Activated gamma-delta T cell treated with Interleukin-2 at 50 U/mL for 16 hours (primary cell): ENCODE data around the gene PITPNM1.

Source experiments
- DNase-seq: peaks from one replicate; pipeline ENCODE4 v3.0.0-alpha.2; 2020

The PITPNM1 gene

DNA sequence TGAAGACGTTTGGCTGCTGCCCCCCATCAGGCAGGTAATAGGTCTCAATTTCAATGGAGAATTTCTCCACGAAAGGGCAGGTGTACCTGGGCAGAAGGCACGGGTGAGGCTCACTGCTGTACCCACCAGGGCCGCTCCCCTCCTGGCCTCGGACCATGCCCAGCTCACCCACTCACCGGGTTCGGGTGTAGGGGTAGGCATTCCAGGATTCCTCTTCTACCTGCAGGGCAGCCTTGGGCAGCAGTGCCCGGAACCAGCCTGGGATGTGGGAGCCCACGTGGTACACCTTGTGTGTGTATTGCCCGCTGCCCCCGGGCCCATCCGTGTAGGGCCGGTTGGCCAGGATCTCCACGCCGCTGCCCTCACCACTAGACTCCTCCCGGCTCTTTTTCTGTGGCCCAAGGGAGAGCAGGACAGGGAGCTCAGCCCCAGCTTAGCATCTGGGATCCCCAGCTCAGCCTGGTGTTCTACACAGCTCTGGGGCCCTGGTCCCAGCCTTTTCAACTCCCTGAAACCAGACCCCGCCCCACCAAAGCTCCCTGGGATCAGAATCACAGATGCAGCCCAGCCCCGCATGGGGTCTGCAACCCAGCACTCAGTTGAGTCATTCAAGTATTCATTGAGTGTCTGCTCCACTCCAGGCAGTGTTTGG lies 2.7 kb downstream of the PITPNM1 start:
- DNase-seq = no peak

- no peak for DNase-seq
Observed at GRCh38 chr11:67501854-67502253, 3.3 kb downstream of the PITPNM1 start.

DNA sequence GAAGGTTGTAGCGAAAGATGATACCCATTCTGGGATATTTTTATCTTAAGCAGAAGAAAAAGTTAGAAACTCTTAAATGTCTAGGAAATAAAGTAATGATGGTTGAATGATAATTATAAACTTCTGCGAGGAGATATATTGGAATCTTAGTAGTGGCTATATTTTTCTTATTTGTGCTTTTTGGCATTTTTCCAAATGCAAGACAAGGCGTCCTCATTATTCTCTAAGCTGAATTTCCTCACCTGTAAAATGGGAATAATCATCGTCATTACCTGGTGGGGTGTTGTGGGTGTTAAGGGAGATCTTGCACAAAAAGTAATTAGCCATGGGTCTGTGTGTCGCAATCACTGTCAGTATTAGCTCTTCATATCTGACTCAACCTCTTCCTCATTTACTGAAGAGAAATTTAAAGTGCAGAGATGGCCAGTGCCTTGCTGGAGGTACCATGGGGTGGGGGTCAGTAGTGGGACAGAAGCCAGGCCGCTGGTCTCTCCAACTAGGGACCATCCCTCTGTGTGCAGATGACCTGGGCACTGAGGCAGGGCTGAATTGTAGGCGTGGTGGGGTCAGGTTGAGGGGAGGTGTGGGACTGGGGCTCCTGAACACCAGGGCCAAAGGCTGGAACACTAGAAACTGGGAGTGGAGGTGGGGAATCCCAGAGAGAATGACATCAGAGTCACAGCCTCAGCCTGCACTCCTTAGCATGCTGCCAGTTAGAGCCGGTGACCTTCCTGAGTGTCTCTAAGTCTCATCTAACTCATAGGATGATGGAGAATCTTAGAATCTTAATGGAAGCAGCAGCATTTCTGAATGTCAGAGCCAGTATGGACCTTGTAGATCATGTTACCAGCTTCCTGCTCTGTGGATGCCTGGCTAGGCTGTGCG lies 4.1 kb downstream of the PITPNM1 start:
- DNase-seq = no peak

- DNase-seq = no peak
Observed at GRCh38 chr11:67500484-67500821, 4.7 kb downstream of the PITPNM1 start.

DNA sequence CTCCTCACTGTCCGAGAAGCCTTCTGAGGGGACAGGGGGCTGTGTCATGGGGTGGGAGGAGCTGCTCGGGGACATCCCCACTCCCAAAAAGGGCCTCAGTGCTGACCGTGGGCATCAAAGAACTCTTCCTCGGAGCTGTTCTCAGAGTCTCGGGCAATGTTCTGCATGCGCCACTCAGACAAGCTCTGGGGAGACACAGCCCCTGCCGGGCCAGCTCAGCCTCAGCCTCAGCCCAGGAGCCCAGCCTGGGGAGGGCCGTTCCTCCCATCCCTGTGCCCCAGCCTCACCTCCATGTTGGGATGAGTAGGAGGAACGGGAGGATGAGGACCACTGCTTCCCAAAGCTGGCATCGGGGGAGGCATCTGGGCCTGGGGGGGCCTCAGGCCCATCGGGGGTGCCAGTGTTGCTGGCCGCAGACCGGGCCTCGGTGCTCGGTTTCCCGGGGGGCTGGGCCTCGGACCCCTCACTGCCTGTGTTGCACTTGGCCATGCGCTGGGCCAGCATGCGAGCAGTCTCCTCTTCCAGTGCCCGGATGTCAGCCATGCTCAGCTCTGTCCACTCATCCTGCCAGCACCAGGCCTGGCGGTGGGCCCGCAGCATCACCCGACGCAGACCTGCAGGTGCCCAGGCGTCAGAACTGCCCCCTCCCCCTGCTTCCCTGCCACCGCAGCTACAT lies 5.2 kb downstream of the PITPNM1 start:
- no peak for DNase-seq

- DNase-seq = no peak
Observed at GRCh38 chr11:67498544-67498972, 6.6 kb downstream of the PITPNM1 start.

- DNase-seq = no peak
Observed at GRCh38 chr11:67497656-67498291, 7.4 kb downstream of the PITPNM1 start.

DNA sequence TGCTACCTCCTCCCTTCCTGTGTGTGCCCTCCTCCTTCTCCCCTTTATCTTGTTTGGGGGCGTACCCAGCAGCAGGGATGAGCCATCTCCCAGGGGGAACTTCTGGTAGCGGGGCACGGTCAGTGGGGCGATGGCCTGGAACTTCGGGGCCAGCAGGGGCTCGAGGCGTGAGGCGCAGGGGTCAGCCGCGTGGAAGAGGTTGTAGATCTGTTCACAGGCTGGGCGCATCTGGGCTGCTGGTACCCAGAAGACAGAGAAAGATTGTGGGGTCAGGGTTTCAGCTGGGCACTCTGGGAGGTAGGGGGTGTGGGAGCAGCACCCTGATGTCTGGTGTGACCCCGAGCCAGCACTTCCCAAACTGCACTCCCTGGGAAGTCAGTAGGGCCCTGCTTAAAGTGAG lies 9.1 kb downstream of the PITPNM1 start:
- no peak for DNase-seq

- no peak for DNase-seq
Observed at GRCh38 chr11:67495234-67496005, 9.7 kb downstream of the PITPNM1 start.

DNA sequence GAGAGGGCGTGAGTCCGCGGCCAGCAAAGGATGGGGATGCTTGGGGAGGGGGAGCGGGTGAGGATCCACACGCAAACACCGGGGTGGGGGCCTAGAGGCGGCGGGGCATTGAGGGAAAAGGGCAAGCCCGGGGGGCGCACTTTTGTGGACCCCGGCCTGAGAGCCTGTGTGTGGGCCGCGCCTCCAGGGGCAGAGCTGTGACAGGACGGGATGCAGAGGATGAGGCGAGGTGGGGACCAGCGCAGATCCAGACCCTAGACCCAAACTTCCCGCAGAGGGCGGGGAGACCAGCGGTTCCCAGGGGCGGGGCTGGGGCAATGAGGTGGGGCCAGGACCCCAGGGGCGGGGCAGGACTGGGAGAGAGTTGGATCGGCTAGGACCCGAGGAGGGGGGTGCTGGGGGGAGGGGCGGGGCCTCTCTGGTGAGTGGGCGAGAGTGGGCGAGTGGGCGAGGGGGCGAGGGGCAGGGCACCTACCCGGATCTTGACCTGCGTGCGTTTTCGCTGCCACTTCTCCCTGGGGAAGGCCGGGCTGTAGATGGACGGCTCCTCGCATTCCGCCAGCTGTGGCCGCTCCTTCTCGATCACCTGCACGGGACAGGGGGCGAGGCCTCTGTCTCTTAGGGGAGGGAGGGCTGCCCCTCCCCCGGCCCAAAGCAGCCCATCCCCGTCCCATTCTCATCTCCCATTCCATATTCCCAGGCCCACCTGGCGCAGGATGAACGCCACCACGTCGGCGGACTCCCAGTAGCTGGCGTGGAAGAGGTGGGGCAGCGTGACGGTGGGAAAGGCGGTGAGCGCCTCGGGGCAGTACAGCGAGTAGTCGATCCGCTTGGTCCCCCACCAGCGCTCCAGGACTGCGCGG lies 10.6 kb downstream of the PITPNM1 start:
- no peak for DNase-seq

DNA sequence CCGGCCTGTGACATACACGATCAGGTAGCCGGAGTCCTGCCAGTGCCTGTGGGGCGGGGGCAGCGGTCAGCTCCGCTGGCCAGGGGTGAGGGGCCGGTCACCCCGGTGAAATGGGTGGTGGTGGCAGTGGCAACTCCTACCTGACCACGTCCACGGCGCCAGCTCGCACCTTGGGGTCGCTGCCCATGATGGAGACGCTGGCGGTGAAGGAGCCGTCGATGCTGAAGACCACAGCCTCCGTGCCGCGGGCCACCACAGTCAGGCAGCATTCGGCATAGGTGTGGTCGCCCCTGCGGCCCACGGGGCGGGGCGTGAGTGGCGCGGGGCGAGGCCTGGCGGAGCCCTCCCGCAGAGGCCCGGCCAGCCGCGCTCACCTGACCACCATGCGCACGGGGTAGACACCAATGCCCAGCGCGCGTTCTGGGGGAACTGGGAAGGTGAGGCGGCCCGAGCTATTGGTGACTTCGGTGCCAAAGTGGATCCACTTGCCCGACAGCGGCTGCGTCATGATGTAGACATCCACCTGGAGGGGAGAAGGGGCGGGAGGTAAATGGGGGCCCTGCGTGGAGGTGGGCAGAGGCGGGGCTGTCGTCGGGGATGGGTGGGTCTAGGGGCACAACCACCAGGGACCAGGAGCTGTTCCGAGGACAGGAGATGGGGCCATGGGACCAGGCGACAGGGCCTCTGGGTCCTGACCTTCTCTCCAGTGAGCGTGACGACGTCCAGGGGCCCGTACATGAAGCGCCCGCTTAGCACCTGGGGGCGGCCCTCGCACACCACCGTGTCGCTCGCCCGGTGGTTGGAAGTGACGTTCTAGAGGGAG lies 11.4 kb downstream of the PITPNM1 start:
- no peak for DNase-seq

DNA sequence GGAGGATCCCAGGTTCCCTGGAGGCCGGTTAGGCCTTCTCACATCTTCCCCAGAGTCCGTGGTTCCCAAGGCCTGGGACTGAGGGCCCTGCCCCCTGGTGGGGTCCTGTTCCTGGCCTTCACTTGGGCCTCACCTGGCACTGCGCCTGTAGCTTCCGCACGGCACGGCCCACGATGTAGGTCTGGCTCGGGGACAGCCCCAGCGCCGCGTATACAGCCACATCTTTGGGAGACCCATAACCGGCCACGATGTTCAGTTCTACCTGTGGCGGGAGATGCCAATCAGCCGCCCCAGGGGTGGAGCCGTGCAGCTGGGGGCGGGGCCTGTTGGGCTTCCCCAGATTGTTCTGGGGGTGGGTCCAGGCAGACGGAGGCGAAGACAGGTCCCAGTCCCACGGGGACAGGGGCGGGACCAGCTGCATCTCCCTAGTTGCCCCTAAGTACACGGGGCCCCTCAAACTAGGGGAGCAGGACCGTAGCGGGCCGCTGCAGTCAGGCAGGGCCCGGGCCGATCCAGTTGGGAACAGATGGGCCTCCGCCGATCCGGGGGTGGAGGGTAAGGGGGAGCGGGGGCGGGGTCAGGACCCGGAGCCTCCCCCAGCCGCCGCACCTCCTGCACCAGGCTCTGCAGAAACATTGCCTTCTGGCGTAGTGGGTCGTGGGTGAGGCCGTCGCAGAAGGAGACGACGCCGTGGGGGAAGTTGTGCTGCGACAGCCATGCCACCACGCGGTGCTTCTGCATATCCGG lies 12.2 kb downstream of the PITPNM1 start:
- no peak for DNase-seq

DNA sequence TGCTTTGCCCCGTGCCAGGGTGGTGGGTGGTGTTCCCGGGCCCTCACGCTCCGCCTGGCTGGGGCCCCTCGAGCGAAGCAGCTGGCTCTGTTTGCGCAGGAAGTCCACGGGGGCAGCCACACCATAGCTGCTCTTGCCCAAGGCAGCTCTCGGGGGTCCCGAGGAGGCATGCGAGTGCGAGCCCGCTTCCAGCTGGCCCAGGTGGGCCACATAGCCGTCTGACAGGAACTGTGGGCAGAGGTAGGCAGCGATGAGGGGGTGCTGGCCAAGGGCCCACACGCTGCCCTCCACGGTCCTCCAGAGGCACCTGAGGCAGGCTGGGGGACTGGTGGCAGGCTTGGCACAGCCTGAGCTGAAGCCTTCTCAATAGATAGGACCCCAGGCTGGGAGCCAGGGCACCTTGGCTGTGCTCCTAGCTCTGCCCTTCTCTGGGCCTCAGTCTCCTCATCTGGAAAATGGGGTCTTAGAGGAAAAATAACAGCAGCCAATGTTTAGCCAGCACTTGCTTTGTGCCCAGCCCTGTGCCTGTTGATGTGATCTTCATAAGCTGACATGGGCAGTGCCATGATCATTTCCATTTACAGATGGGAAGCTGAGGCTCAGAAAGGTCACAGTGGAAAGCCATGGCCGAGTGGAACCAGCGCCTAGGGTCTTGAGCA lies 13.0 kb downstream of the PITPNM1 start:
- DNase-seq = no peak

DNA sequence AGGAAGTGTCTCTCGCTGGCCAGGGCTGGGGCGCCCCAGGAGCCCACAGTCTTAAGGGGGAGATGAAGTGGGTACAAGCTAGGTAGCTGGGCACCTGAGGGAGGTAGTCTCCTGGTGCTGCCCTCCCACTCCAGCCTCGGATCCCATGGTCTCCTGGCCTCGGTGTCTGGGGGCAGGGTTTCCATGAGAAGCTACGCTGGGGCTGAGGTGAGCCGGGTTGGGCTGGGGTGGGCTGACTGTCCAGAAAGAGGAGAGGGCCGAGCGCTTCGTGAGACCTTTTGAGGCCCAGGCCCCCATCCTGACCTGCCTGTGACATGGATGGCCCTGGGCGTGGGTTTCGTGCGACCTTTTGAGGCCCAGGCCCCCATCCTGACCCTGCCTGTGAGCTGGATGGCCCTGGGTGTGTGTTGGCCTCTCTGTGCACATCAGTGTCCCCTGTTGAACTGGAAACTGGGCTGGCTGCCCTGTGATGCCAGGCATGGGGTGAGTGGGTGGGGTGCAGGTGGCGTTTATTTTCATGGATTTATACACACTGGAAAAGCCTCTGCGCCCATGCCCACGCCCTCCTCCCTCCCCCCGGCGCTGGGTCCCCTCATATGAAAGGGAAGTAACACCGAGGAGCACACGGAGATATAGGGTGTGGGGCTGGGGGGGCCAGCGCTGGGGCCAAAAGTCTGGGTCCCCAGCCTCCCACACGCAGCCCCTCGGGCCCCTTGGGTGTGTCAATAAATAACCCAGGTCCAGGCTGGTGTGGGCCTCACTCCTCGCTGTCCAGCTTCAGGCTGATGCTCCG lies 13.7 kb downstream of the PITPNM1 start:
- no peak for DNase-seq

DNA sequence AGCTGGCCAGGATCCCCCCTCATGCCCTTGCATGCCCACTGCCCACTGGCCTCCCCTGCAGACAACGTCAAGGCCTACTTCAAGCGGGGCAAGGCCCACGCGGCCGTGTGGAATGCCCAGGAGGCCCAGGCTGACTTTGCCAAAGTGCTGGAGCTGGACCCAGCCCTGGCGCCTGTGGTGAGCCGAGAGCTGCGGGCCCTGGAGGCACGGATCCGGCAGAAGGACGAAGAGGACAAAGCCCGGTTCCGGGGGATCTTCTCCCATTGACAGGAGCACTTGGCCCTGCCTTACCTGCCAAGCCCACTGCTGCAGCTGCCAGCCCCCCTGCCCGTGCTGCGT lies 14.5 kb downstream of the PITPNM1 start:
- DNase-seq = no peak

DNA sequence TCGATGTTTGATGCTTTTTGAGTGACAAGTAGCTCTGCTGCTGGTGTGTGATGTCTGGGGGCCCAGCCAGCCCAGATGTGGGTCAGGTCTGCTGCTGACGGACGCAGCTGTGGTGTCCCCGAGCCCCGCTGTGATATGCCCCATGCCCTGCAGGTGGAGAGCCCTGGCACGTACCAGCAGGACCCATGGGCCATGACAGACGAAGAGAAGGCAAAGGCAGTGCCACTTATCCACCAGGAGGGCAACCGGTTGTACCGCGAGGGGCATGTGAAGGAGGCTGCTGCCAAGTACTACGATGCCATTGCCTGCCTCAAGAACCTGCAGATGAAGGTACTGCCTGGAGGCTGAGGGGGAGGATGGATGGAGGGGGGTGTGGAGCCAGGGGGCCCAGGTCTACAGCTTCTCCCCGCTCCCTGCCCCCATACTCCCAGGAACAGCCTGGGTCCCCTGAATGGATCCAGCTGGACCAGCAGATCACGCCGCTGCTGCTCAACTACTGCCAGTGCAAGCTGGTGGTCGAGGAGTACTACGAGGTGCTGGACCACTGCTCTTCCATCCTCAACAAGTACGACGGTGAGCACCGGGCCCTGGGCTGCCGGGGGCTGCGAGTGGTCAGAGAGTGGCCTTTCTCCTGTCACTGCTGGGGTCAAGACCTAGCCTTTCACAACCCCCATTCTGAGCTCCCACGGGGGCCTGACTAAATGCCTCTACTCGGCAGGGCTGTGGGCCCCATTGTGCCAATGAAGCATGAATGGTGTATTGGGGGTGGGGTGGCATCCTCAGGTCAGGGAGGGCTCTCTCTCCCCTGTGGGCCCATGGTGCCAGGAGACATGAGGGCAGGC lies 15.1 kb downstream of the PITPNM1 start:
- no peak for DNase-seq

GRCh38 chr11:67489203-67489884 lies 15.8 kb downstream of the PITPNM1 start:
- DNase-seq = no peak
